GM18951 (cell line): Measurements from ENCODE around the gene BAIAP2.

Source experiments
- POLR2A ChIP-seq: IDR thresholded peaks from 4 replicates; pipeline ENCODE4 v1.6.1; 2011; ENCODE audit warnings: mild to moderate bottlenecking; ENCODE audit not compliant: insufficient read length, insufficient read depth; ENCODE audit errors: extremely low read depth
- in situ Hi-C: fragments of 300-500 bp; cut with MboI; formaldehyde crosslinking; loops from one replicate; pipeline ENCODE4 v1.12.0; 2022; ENCODE audit warnings: low sequenced_read_pairs, mixed read lengths, inconsistent platforms; ENCODE audit not compliant: unreplicated experiment

Gene BAIAP2

GRCh38 chr17:81084680-81085419 lies 49.9 kb downstream of the BAIAP2 start:
- no peak for TF ChIP-seq POLR2A
- in situ Hi-C loops: no loop called here

DNA sequence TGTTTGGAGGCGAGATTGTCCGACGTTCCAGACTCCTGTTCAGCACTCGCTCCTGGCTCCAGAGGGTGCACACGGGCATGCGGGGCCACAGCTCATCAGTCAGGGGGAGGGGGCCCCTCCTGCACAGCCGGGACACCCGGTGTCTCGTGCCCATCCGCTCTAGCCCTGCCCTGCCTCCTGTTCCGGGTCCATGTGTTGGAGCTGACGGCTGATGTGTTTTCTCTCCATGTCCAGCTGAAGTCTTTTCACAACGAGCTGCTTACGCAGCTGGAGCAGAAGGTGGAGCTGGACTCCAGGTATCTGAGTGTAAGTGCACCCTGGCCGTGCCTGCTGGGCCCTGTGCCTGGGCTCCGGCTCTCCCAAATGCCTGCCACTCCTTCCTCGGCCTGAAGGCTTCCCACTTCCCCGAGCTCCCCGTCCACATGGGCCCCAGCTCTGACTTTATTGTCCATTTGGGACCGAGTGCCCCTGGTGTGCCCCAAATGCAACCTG lies 50.5 kb downstream of the BAIAP2 start:
- no peak for TF ChIP-seq POLR2A
- in situ Hi-C loops: no loop called here

DNA sequence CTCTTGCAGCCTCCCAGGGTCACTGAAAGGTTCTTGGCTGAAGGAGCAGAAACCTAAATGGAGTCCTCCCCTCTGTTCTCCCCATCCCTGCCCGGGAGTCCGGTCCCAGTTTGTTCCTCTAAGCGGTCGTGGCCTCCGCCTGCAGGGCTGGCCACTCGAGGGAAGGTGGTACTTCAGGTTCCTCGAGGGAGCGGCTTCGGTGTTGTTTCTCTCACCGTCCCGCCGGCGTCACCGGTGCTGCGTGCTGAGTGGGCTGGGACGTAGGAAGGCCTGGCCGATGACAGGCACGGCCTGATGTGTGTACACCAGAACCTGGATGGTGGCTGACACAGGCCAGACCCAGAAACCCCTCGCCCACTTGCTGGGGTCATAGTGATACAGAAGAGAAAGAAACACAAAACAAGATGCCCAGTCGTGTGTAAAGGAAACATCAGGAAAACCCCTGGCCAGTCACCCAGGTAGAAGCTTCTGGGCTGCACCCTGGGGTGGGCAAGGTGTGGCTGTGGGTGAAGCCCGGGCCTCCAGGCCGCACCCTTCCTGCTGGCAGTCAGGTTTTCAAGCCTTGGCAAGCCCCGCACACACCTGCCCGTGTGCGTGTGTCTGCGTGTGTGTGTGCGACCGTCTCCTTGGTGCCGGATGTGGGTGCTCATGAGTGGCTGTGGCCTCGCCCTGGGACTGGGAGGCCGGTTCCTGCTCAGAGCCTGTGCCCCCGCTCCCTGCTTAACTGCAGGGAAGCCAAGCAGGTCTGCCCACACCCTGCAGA lies 52.0 kb downstream of the BAIAP2 start:
- TF ChIP-seq POLR2A: no peak
- in situ Hi-C loops: no loop called here

DNA sequence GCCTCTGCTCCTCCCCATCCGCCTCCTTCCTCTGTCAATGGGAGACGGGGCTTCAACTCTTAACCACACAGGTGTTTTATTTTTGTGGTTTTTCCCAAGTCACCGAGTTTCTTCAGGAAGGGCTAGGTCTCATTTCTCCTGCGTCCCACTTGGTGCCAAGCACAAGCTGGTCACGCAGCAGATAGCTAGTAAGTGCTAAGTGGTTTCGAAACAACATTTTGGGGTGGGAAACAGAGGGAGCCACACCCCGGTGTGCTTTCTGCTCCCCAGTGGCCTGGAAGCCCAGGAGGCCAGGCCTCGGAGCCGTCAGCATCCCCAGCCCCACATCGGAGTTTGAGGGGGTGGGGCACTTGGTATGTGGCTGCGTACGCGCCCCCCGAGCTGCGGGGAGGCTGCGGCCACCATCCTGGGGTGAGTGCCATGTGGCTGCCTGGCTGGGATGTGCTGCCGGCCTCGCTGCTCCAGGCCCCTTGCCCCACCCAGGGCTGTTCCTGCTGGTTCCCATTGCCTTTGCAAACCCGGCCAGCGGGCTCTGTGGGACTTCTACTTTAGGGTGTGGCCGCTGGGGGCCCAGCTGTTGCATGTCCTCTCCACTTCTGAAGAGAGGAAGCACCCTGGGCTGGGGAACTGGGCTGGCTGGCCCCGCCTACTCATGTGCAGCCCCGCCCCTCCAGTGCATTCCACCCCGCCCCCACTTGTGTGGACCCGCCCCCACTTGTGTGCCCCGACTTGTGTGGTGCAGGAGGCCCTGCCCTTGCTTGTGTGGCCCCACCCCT lies 55.6 kb downstream of the BAIAP2 start:
- TF ChIP-seq POLR2A: no peak
- in situ Hi-C loops: no loop called here

DNA sequence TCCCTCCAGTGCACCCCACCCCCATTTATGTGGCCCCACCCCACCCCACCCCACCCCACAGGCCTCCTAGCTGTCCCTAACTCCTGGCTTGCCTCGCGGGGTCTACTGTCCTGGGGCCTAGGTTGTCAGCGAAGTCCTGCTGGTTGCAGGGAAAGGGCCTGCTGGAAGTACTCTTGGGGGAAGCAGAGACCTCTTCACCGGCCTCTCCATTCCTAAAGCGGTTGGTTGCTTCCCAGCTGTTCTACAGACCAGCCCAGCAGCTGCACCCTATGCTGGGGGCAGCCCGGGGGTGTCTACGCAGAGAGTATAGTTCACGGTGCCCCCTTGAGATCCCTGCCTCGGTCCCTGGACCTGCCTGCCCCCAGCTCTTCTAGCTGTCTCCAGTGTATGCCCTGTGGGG lies 56.2 kb downstream of the BAIAP2 start:
- in situ Hi-C loops: no loop called here
- TF ChIP-seq POLR2A: no peak

- no peak for TF ChIP-seq POLR2A
- in situ Hi-C loops: no loop called here
These were observed 57.0 kb downstream of the BAIAP2 start for GRCh38 chr17:81091774-81092517.

GRCh38 chr17:81092518-81093095 lies 57.7 kb downstream of the BAIAP2 start:
- in situ Hi-C loops: no loop called here
- no peak for TF ChIP-seq POLR2A

GRCh38 chr17:81093619-81094508 lies 58.9 kb downstream of the BAIAP2 start:
- no peak for TF ChIP-seq POLR2A
- in situ Hi-C loops: no loop called here

- in situ Hi-C loops: no loop called here
- TF ChIP-seq POLR2A: no peak
These were observed 59.8 kb downstream of the BAIAP2 start for GRCh38 chr17:81094509-81095382.

DNA sequence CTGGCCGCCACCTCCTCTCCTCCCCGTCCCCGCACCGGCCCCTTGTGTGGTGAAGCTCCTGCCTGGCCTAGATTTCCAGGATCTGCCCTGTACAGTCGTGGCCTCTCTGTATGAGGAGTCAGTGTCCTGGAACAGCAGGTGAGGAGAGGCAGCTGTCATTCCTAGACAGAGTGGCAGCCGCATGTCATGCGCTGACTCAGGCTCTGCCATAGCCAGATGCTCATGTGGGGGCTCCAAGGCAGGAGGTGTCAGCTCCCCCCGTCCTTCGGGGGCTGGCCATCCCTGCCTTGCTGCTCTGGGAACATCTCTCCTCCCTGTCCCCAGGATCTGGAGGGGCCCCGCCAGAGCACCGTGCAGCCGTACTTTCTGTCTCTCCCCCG lies 60.4 kb downstream of the BAIAP2 start:
- TF ChIP-seq POLR2A: no peak
- in situ Hi-C loops: no loop called here

- no peak for TF ChIP-seq POLR2A
- in situ Hi-C loops: no loop called here
These were observed 61.8 kb downstream of the BAIAP2 start for GRCh38 chr17:81096741-81097133.
